ENCODE measurements around the gene ZBTB38.

Gene ZBTB38

DNA sequence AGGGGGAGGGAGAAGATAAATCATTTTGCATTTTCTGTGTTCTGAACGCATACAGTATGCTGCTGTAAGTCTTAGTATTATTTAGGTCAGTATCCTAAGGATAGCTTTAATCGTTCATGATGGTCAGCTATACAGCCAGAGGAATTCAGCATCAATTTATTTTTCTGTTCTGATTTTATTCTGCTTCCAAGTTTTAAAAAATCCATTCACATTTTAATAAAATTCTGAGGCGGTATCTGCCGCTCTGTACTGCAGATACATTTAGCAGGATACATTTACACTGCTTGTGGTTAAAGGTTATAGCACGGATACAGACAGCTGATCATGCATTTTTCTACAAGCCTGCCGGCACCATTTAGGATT lies 17.8 kb downstream of the ZBTB38 start:
- DNase-seq (ENCODE audit: insufficient read length, low spot score): no peak
- peak; percentile 11 for FAIRE-seq

DNA sequence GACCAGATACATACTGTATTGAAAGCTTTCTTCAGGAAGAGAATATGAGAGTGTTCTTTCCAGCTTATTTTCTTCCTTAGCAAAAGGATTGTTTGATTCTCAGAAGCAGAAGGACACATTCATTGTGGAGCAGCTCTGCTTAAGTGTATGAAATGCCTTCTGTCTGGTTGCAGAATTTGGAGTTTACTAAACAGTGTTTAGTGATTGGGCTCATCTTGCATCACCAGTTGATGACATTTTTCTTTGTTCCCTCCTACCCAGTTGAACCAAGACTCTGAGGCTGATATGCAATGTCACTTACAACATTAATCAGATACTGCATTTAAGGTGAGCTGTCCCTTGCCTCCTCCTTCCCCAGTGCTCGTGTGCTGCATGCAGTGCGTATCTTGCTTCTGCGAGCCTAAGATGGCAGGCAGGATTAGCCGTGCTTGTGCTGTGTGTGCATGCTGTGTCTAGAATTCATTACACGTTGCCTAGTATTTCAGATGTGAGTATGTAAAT lies 18.4 kb downstream of the ZBTB38 start:
- no peak for DNase-seq (ENCODE audit: insufficient read length, low spot score)
- FAIRE-seq: peak; percentile 55

DNA sequence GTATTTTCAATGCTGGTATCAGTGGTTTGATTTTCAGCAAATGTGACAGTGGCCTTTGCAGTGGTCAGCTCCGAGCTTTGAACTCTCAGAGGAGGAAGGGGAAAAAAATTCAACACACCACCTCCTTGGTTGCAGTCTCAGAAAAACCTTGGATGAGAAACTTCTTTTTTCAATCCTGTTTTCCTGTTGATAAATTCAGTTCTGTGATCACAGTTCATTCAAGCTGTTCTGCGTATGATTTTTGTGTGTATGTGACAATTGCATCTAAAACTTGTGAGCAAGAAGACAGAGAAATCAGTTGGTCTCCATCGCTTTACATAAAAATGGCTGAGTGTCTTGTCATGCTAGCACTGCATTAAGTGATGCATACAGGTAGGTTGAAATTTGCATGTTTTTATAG lies 19.2 kb downstream of the ZBTB38 start:
- FAIRE-seq (peak; percentile 64), DNase-seq (ENCODE audit: insufficient read length, low spot score) (no peak)

DNA sequence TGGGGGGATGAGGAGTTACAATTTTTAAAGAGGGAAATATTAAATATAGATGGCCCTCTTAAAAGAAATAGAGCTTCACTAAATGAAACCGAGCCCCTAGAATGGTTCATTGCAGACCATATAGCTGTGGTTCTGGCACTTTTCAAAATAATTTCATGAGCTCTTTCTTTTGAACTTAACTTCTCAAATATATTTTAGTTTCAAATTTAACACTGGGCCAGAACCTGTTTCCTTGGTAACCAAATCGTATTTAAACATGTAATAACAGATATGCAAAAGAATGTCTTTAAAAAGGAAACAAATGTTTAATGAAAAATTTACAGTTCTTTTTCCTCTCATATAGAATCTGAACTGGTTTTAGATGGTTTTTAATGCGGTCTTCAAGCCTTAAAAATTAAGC lies 20.1 kb downstream of the ZBTB38 start:
- FAIRE-seq (no peak), DNase-seq (ENCODE audit: insufficient read length, low spot score) (no peak)

DNA sequence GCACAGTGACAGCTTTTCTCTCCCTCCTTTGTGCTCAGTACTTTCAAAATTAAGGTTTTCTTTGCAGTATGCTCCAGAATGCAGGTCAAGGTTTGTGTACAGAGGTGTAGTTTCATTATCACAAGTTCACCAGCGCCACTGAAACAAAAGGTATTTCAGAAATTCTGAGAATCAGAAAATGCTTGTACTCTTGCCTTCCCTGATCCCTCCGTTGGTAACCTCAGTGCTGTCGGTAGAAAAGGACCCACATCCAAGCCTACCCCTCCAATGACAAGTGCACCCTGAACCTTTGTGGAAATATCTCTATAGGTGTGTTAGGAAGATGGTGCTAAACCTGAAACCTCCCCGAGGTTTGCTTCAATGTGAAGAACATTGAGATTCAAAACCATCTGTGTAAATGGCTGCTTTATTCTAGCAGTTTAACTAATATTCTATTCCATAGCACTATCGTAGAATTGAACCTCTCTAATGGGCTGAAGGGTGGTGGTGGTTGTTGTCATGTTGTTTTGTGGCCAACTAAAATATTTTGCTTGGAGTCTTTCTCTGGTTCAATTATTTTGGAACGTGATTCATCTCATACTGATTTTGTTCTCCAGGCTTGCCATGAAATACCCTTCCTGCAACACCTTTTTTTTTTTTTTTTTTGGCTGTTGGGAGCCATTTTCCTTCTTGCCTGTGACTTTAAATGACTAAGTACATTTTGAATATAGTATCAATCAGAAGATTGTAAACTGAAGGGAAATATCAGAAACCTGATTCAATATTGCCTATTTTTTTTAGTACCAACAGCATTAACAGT lies 20.7 kb downstream of the ZBTB38 start:
- DNase-seq (ENCODE audit: insufficient read length, low spot score): no peak
- peak; percentile 98 for FAIRE-seq

DNA sequence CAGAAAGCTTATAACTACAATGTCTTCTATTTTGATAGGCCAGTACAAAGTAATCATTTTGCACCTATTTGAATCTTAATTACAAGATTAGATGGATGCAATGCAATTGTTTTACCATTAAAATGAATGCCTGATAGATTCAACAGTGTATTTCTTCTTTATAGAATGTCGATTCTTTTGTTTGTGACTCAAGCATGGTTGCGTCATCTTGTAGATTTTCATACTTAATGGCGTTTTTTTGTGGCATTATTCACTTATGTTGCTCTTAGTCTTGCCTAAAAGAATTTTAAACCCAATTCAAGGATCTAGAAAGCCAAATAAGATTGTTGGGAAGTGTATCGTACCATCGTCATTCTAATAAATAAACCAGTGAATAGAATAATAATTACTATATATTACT lies 21.4 kb downstream of the ZBTB38 start:
- FAIRE-seq (no peak), DNase-seq (ENCODE audit: insufficient read length, low spot score) (no peak)

DNA sequence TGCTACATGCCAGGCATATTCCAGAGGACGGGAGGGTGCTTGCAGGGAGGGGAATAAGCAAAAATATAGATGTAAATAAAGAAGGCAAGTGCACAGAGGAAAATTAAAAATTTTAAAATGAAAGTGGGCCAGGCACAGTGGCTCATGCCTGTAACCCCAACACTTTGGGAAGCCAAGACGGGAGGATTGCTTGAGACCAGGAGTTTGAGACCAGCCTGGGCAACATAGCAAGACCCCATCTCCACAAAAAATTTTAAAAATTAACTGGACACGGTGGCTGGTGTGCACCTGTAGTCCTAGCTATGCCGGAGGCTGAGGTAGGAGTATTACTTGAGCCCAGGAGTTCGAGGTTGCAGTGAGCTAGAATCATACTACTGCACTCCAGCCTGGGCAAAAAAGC lies 22.4 kb downstream of the ZBTB38 start:
- DNase-seq (ENCODE audit: insufficient read length, low spot score) (no peak), FAIRE-seq (no peak)

DNA sequence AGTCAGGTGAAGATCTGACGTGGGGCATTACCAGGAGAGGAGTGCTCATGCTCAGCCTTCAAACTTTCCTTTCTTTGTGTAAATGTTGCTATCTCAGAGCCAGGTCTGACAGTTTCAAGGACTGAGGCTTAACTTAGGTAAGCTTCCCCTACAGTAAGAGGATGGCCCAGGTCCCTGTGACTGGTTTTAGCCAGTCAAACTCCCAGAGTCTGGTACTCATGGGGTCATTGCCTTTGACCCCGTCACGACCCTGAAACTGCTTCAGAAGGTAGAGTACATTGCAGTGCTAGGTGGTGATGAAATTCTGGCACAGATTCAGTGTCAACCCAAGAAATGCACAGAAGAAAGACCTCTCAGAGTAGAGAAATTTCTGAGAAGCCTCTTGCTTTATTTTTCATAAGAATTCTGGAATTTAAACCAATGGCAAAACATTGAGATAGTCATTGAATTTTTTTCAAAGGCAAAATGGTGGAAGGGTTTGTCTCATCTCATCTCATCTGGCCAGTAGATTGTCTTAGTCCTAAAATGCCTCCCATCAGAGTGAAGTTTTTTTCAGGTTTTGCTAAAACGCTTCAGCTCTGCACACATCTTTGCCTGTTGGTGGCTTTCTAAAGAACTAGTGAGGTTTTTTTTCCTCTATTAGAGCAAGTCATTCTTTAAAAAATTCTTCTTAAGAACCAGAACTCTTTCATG lies 23.1 kb downstream of the ZBTB38 start:
- FAIRE-seq: peak; percentile 4
- DNase-seq (ENCODE audit: insufficient read length, low spot score): no peak

DNA sequence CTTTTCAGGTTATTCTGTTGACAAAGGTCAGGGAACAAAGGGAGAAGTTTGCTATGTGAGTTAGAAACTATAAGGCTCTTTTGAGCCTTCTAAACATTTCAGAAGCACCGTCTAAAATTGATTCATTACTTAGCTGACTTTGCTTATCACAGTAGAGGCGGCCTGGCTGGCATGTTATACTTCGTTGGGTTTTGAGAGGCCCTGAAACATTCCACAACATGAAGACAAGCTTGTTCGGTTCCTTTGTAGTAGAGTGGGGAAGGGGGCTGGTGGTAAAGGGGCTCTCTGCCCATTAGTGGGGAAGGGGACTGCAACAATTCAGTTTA lies 23.6 kb downstream of the ZBTB38 start:
- FAIRE-seq (no peak), DNase-seq (ENCODE audit: insufficient read length, low spot score) (no peak)

DNA sequence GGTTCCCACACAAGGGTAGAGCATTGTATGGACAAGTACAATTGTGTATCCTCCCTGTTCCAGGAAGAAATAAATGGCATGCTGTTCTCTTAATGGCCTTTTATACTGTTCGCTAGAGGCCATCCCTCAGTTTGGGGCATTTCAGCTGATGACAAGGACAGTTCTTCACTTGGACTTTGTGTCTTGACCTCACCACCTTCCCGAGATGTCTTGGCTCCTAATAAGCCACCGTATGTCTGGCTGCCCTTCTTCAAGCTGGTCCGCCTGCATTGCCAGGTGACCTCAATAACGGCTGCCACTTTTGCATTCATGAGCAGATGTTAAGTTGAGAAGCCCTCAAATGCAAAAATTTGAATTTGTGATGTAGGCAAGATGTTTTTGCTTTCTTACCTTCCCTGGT lies 24.1 kb downstream of the ZBTB38 start:
- no peak for DNase-seq (ENCODE audit: insufficient read length, low spot score)
- FAIRE-seq: no peak

DNA sequence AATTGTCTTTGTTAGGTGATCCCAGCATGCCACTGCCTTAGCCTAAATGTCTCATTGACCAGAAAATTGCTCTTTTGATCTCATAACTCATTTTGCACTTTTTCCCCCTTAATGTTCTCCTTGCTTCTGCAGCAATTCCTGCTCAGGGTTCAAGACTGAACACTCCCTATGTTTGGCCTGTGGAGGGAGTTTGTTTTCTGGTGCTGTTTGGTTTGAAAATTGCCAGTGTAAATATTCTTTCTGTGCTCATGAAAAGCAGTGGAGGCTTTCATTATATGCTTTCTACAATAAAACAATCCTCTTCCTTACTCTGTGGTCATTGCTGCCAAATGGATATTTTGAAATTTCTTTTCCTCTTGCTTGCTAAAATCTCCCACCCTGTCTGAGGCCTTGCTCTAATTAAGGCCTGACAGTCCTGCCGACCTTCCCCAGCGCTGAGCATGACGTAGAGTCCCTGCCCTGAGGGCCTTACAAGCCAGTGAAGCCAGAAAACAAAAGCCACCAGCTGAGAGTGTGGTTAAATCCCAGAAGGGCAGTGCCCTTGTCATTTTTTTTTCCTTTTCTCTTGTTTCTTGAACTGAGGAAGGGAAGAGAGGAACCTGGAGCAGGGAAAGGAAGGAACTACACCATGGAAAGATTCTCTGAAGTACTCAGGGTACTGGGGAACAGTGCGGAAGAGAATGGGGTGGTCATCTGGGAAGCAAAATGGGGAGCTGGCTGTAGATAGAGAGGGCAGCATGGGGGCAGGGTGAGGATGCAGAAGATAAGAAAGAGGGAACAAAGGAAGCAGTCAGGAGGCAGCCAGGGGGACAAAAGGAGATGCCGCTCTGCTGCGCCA lies 24.8 kb downstream of the ZBTB38 start:
- FAIRE-seq (no peak), DNase-seq (ENCODE audit: insufficient read length, low spot score) (no peak)

DNA sequence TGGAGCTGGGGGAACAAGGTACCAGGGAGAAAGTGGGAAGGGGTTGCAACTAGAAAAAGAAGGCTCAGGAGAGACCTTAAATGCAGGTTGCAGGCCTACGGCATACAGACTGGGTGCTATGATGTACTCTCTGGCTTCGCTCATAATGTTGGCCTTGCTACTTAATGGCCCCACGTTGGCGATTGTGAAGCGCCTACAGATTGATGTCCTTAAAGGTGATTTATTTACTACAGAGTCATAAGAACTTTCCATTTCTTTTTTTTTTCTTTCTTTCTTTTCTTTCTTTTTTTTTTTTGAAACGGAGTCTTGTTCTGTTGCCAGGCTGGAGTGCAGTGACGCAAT lies 25.4 kb downstream of the ZBTB38 start:
- no peak for DNase-seq (ENCODE audit: insufficient read length, low spot score)
- no peak for FAIRE-seq

DNA sequence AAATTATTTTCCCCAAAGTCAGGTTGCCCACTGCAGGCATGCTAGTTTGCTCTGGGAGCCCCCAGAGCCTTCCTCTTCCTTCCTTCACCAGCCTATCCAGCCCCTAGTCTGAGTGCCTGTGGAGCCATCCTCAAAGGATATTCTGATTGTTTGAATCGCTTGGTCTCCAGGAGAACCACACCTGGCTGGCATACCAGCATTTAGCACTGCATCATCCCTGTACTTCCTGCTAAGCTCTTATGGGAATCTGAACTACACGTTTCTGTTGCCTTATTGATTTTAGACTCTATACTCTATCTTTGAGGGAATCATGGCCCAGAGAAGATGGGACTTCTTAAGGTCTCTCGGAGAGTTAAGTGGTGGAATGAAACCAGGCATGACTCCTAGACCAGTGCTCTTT lies 26.3 kb downstream of the ZBTB38 start:
- DNase-seq (ENCODE audit: insufficient read length, low spot score) (no peak), FAIRE-seq (no peak)

DNA sequence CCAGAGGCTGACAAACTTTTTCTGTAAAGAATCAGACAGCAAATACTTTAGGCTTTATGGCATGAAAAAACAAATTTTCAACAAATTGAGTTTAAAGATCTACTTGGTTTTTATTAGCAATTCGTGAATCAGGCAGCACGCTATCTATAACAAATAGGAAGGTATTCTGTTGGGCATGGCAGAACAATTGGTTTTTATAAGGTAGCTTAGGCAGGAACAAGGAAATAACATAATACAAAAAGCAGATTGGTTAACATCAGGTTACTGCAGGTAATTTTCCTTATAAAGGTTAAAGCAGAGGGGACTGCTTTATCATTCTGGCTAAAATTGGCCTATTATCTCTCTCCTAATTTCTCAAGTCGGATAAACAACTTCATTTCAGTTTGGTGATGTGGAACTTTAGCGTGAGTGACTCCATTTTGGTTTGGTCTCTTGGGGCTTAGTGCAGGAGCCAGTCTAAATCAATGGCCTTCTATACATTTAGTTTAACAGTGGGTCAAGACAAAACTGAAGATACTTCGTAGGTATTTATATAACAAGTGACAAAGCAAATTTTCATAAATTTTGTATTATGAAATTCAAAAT lies 26.8 kb downstream of the ZBTB38 start:
- FAIRE-seq (no peak), DNase-seq (ENCODE audit: insufficient read length, low spot score) (no peak)

DNA sequence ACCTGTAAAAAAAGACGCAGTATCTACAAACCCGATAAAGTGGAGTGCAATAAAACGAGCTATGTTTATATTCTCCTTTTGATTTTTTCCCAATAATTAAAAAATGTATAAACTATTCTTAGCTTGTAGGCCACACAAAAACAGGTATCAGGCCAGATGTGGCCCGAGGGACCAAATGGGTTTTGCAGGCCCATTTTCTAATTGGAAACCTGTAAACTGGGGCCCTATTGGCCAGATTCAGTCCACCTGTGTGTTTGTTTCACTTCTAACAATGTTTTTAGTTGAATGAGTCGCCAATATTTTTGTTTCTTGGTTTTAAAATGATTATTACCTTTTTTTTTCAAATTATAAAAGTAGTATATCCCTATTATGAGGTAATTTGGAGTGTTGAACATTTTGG lies 29.7 kb downstream of the ZBTB38 start:
- FAIRE-seq (no peak), DNase-seq (ENCODE audit: insufficient read length, low spot score) (no peak)

DNA sequence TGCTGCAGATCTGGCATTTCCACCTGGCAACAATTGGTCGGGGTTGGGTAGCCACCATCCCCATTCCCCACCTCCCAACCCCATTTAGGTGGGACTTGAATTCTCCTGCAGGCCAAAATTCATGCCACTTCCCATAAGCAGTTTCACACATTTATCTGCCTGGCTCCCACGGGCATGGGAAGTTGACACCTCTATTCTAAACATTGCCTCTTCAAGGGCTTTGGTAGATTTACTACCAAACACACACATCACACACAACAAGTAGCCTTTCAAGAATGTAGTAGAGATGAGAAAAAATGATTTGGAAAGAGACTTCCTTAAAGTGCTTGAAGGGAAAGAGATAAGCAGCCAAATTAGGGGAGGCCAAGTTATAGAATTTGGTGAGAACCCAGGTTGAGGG lies 30.9 kb downstream of the ZBTB38 start:
- FAIRE-seq (peak; percentile 83), DNase-seq (ENCODE audit: insufficient read length, low spot score) (no peak)

DNA sequence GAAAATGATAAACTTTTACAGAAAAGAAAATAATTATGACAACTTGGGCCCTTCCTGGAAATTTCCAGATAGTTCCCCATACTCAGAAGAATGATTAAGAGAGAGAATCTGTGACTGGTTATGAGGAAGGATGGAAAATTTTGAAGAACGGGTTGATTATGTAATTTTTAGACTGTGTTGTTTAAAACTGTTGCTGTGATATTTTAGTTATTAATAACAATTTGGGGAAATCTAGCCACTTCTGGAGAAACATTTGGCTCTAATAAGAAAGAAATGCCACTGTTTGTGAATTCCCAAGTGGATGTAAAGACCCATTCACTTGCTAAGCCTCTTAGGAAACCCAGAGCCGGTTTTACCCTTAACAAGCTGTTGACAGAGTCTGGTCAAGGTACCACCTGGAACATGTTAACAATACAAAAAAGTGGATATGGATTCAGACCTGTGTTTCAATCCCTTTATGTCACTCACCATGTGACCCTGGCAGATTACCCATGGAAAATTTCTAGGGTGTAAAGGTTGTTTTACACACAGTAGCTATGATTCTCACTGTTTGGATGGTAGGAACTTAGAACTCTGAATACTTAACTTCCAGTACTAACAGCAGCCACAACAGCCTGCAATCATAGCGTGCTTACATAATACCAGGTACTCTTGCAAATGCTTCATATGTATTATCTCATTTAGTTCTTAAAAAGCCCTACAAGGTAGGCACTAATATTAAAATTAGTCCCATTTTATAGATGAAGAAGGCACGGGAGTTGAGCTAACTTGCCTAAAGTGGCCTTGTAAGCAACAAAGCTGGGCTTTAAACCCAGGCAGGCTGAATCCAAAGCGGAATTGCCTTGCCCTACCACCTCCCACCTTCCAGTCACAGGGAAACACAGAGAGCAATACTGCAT lies 32.0 kb downstream of the ZBTB38 start:
- peak; percentile 86 for FAIRE-seq
- no peak for DNase-seq (ENCODE audit: insufficient read length, low spot score)

DNA sequence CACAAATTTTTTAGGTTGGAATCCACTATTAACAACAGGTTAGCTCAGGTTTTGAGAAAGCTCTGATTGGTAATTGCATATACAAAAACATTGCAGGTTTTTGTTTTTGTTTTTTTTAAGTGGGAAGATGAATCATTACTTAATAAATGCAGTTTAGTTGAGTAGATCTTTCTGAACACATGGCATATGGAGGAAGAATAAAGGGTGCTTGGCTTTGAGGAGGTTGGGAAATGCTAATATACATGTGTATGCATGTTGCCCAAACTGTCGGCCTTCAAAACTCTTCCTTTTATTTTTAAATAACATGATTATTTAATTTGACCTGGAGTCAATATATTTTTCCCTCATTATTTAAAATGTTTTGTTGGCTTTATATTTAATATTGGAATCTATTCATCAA lies 32.8 kb downstream of the ZBTB38 start:
- no peak for DNase-seq (ENCODE audit: insufficient read length, low spot score)
- FAIRE-seq: no peak

DNA sequence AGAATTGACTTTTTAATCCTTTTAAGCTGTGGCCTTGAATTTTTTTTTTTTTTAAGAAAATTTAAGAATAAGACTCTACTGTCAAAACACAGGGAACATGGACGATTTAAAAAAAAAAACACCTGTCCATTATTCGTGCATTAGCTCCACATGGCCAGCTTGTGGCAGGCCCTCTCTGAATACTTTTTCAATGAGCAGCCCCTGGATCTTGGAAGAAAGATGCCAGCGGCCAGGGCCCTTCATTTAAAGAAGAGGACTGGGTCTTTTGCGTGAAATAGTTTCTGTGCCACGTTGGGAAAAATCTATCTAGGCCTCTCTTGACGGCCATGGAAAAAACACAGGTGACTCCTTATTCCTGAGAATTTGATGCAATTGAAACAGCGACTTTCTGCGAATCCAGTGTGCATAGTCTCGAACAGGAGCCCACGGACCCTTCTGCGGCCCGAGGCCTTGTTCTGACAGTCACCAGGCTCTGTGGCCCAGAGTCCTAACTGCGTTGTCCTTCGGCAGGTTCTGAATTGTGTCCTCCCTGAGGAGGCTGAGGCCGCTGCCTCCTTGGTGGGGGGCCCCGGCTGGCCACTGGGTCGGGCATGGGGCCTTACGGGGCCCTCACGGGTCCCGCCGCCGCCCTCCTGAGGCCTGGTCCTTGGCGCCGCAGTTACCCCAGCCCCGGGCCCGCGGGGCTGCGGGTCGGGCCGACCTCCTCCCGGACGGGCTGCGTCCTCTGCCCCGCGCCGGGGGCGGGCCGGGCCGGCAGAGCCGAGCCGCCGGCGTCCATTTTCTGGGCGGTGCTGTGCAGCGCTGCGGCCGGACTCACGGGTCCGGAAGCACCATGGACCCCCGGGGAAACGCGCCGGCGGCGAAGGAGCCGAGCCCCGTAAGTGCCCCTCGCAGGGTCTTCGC lies 33.5 kb downstream of the ZBTB38 start:
- peak; percentile 55 for DNase-seq (ENCODE audit: insufficient read length, low spot score)

More for the DNA sequence above, 33.5 kb downstream of the ZBTB38 start:
- FAIRE-seq: peak; percentile 66

All from GM19239 (cell line).